ENCODE results near the gene CDH22. TPM values are rescaled to one million over a fixed set of nuclear protein-coding genes. Genes with fewer than 3 reads are reported as not detected.

CDH22 gene
- total RNA-seq, 2 donors from 2014 or later: 0.22 to 0.77 TPM

GRCh38 chr20:46356195-46357029 is 48.1 kb upstream of the CDH22 start:
- Histone ChIP-seq H3K4me3 (ENCODE audit: low read length) (no peak overlapping the region), H3K27me3 (ENCODE audit: control insufficient read depth, insufficient read depth, low read length, poor library complexity, severe bottlenecking) (no peaks in the 10 kb centered on the region), H3K4me1 (ENCODE audit: control insufficient read depth, insufficient read depth, low read length) (no peaks in the 10 kb centered on the region), H3K27ac (ENCODE audit: low read depth, low read length) (no peak overlapping the region), H3K36me3 (ENCODE audit: control insufficient read depth, insufficient read depth, low read length) (peaks cover 45% of the 10 kb centered on the region), H3K9ac (ENCODE audit: extremely low read depth, low read length, poor library complexity, severe bottlenecking) (no peak overlapping the region), H3K9me3 (ENCODE audit: control insufficient read depth, low read length) (no peaks in the 10 kb centered on the region)
- no peak for DNase-seq
- H3K27ac Mint-ChIP-seq: no peak overlapping the region
- H3K4me3 Mint-ChIP-seq: no peak overlapping the region
- peaks cover 18% of the 10 kb centered on the region for H3K36me3 Mint-ChIP-seq (ENCODE audit: low read depth)
- 95 to 96% methylated on average over 17 to 23 of the region's 23 CpGs for WGBS, 2 experiments (ENCODE audit: insufficient coverage in 1 of 2, insufficient read length in 1 of 2)
- no peaks in the 10 kb centered on the region for H3K9me3 Mint-ChIP-seq
- H3K4me1 Mint-ChIP-seq: peaks cover 3% of the 10 kb centered on the region
- TF ChIP-seq CTCF (conservative IDR thresholded peaks at IDR 0.05): no peak
- H3K27me3 Mint-ChIP-seq (ENCODE audit: insufficient read depth): no peaks in the 10 kb centered on the region

- Mint-ChIP-seq H3K4me1 (peaks cover 9% of the 10 kb centered on the region), H3K9me3 (no peaks in the 10 kb centered on the region), H3K4me3 (no peak overlapping the region), H3K27ac (no peak overlapping the region), H3K36me3 (ENCODE audit: low read depth) (peaks cover 24% of the 10 kb centered on the region), H3K27me3 (ENCODE audit: insufficient read depth) (no peaks in the 10 kb centered on the region)
- no peaks in the 10 kb centered on the region for H3K27me3 ChIP-seq (ENCODE audit: control insufficient read depth, insufficient read depth, low read length, poor library complexity, severe bottlenecking)
- DNase-seq: no peak
- H3K9ac ChIP-seq (ENCODE audit: extremely low read depth, low read length, poor library complexity, severe bottlenecking): no peak overlapping the region
- H3K27ac ChIP-seq (ENCODE audit: low read depth, low read length): no peak overlapping the region
- H3K9me3 ChIP-seq (ENCODE audit: control insufficient read depth, low read length): no peaks in the 10 kb centered on the region
- H3K4me1 ChIP-seq (ENCODE audit: control insufficient read depth, insufficient read depth, low read length): no peaks in the 10 kb centered on the region
- WGBS, 2 experiments (ENCODE audit: insufficient coverage in 1 of 2, insufficient read length in 1 of 2): 89 to 93% methylated on average over 7 of the region's 7 CpGs
- H3K4me3 ChIP-seq (ENCODE audit: low read length): no peak overlapping the region
- no peak for TF ChIP-seq CTCF (conservative IDR thresholded peaks at IDR 0.05)
- peaks cover 48% of the 10 kb centered on the region for H3K36me3 ChIP-seq (ENCODE audit: control insufficient read depth, insufficient read depth, low read length)
Observed at GRCh38 chr20:46355778-46356177, 47.5 kb upstream of the CDH22 start.

GRCh38 chr20:46354920-46355654 is 46.8 kb upstream of the CDH22 start:
- Mint-ChIP-seq H3K9me3 (no peaks in the 10 kb centered on the region), H3K27me3 (ENCODE audit: insufficient read depth) (no peaks in the 10 kb centered on the region), H3K4me3 (no peak overlapping the region), H3K27ac (no peak overlapping the region), H3K4me1 (peaks cover 15% of the 10 kb centered on the region), H3K36me3 (ENCODE audit: low read depth) (peaks cover 27% of the 10 kb centered on the region)
- H3K9me3 ChIP-seq (ENCODE audit: control insufficient read depth, low read length): no peaks in the 10 kb centered on the region
- 96 to 99% methylated on average over 14 to 20 of the region's 20 CpGs for WGBS, 2 experiments (ENCODE audit: insufficient coverage in 1 of 2, insufficient read length in 1 of 2)
- TF ChIP-seq CTCF (conservative IDR thresholded peaks at IDR 0.05): no peak
- H3K4me3 ChIP-seq (ENCODE audit: low read length): no peak overlapping the region
- no peak overlapping the region for H3K9ac ChIP-seq (ENCODE audit: extremely low read depth, low read length, poor library complexity, severe bottlenecking)
- peaks cover 47% of the 10 kb centered on the region for H3K36me3 ChIP-seq (ENCODE audit: control insufficient read depth, insufficient read depth, low read length)
- H3K27me3 ChIP-seq (ENCODE audit: control insufficient read depth, insufficient read depth, low read length, poor library complexity, severe bottlenecking): no peaks in the 10 kb centered on the region
- no peaks in the 10 kb centered on the region for H3K4me1 ChIP-seq (ENCODE audit: control insufficient read depth, insufficient read depth, low read length)
- no peak for DNase-seq
- H3K27ac ChIP-seq (ENCODE audit: low read depth, low read length): no peak overlapping the region
